ENCODE measurements around the gene JAM2. TPM values are rescaled to one million over a fixed set of nuclear protein-coding genes. Genes with fewer than 3 reads are reported as not detected.

The JAM2 gene
- total and polyA plus RNA-seq, 10 of the 15 experiments (the other 5 are each of a cell fraction or from before 2014, with no cell fraction given), result 2.1 to 30.4 (median 8.6) TPM

GRCh38 chr21:25658427-25659035, 19.5 kb downstream of the JAM2 start:
- no peak for ATAC-seq
- POLR2A ChIA-PET, result no interaction called here
- Histone ChIP-seq H3K27me3 (replicated peaks in 1 of 2; ENCODE audit: control insufficient read depth in 2 of 2, insufficient read depth in 2 of 2, low read length in 1 of 2) (no peaks in the 10 kb centered on the region), H3K4me3 (no peak overlapping the region), H4K20me1 (ENCODE audit: control insufficient read depth, insufficient read depth) (no peaks in the 10 kb centered on the region), H3K9me3 (replicated peaks; ENCODE audit: control insufficient read depth, insufficient read depth, low read length) (no peaks in the 10 kb centered on the region), H3K4me2 (ENCODE audit: control insufficient read depth, insufficient read depth) (no peak overlapping the region), H3K27ac (ENCODE audit: control insufficient read depth, insufficient read depth) (no peak overlapping the region), H3K79me2 (ENCODE audit: control insufficient read depth, insufficient read depth, low read length) (no peaks in the 10 kb centered on the region), H3K36me3 (ENCODE audit: control insufficient read depth in 2 of 2, insufficient read depth in 2 of 2, low read length in 1 of 2) (no peaks in the 10 kb centered on the region), H3K9ac (ENCODE audit: control insufficient read depth, insufficient read depth, low read length) (no peak overlapping the region), H2AFZ (ENCODE audit: control insufficient read depth, low read depth, low read length) (no peak overlapping the region), H3K4me1 (ENCODE audit: control insufficient read depth, insufficient read depth, low read length) (no peaks in the 10 kb centered on the region)
- no peak for DNase-seq (ENCODE audit: low read depth, low spot score)
- TF ChIP-seq ZBTB11 (CRISPR knock-in tag; IDR thresholded peaks at IDR 0.05) (no peak), SMC3 (IDR thresholded peaks at IDR 0.05; ENCODE audit: borderline replicate concordance, low read length) (no peak), ZBTB40 (IDR thresholded peaks at IDR 0.05; ENCODE audit: borderline replicate concordance) (no peak), CEBPZ (IDR thresholded peaks at IDR 0.05; ENCODE audit: low read depth, low read length) (no peak)
- WGBS (ENCODE audit: insufficient coverage, insufficient replicate concordance, low lambda C conversion rate, missing lambda C conversion rate), result 32% methylated on average over 1 of the region's 1 CpG
- no peak for FAIRE-seq
- in situ Hi-C loops (cut with MboI), result no loop called here
- CTCF ChIA-PET, result interaction anchor here (1.2 kb wide), 1 partner anchor 18 kb away, joined by 4 read pairs; no protein-coding TSS in a partner anchor
- SMC1A ChIA-PET (ENCODE audit: uncharacterized antibody, unreplicated experiment), result no interaction called here
- intact Hi-C loops (cut with micrococcal nuclease; ENCODE audit: unreplicated experiment), result no loop called here
- no TSS peak for BruUV-seq (replicated peaks)
- RAD21 ChIA-PET (ENCODE audit: unreplicated experiment), result no interaction called here
